HepG2 (cell line): Measurements from ENCODE around the gene CLEC16A. TPM values are rescaled to one million over a fixed set of nuclear protein-coding genes. Genes with fewer than 3 reads are reported as not detected.

Experiments
- EED ChIP-seq: sonication (generic); formaldehyde crosslinking; IDR thresholded peaks from 2 replicates; pipeline ENCODE4 v1.5.0; 2020; ENCODE audit warnings: mild to moderate bottlenecking, missing genetic modification reagents
- EZH2 ChIP-seq: conservative IDR thresholded peaks from 2 replicates; pipeline ENCODE4 v1.6.1; 2012; ENCODE audit warnings: mild to moderate bottlenecking, low read depth, low read length, moderate library complexity
- GABPA ChIP-seq, 2 experiments: IDR thresholded peaks; 2 replicates each; pipeline ENCODE4 v1.6.1; 2011 to 2016; ENCODE audit warnings: low read depth in 2 of 2, low read length in 1 of 2, missing biosample characterization in 1 of 2, missing genetic modification characterization in 1 of 2
- GABPB1 ChIP-seq: IDR thresholded peaks from 2 replicates; pipeline ENCODE4 v1.6.1; 2016; ENCODE audit warnings: mild to moderate bottlenecking, missing genetic modification reagents, moderate library complexity, missing compliant biosample characterization
- KIAA2018 ChIP-seq: sonication (generic); formaldehyde crosslinking; IDR thresholded peaks from 2 replicates; pipeline ENCODE4 v1.5.0; 2020; ENCODE audit warnings: mild to moderate bottlenecking, missing genetic modification reagents, borderline replicate concordance
- PREB ChIP-seq: sonication (generic); formaldehyde crosslinking; IDR thresholded peaks from 2 replicates; pipeline ENCODE4 v1.4.0; 2020; ENCODE audit warnings: missing genetic modification reagents
- SAP130 ChIP-seq: IDR thresholded peaks from 2 replicates; pipeline ENCODE4 v1.6.1; 2016; ENCODE audit warnings: low read depth
- ZBTB46 ChIP-seq: sonication (generic); formaldehyde crosslinking; IDR thresholded peaks from 2 replicates; pipeline ENCODE4 v1.4.0; 2020; ENCODE audit warnings: mild to moderate bottlenecking, missing genetic modification reagents, borderline replicate concordance
- ZMAT5 ChIP-seq: sonication (generic); formaldehyde crosslinking; IDR thresholded peaks from 2 replicates; pipeline ENCODE4 v1.5.0; 2020; ENCODE audit warnings: mild to moderate bottlenecking, low read depth, missing genetic modification reagents, borderline replicate concordance
- ZNF18 ChIP-seq: sonication (generic); formaldehyde crosslinking; IDR thresholded peaks from 2 replicates; pipeline ENCODE4 v1.8.0; 2022; ENCODE audit warnings: mild to moderate bottlenecking, missing genetic modification reagents; ENCODE audit not compliant: insufficient replicate concordance
- ZNF446 ChIP-seq: sonication (generic); formaldehyde crosslinking; IDR thresholded peaks from 2 replicates; pipeline ENCODE4 v1.5.0; 2020; ENCODE audit warnings: mild to moderate bottlenecking, missing genetic modification reagents
- ZNF788 ChIP-seq: sonication (generic); formaldehyde crosslinking; IDR thresholded peaks from 2 replicates; pipeline ENCODE4 v1.5.0; 2020; ENCODE audit warnings: mild to moderate bottlenecking, missing genetic modification reagents, borderline replicate concordance
- polyA plus RNA-seq, 8 experiments: library from polyadenylated mRNA; depleted of rRNA in 3 of 8; stranded (reverse) in 7 of 8; unstranded in 1 of 8; fragments of >200 nt; fragmentation: Illumina TruSeq in 4 of 8; extraction: Trizol in 4 of 8; gene quantifications; 2 replicates each; pipeline versions ENCODE4 v1.2.1 to v1.2.3, GENCODE V29; 2011 to 2016; ENCODE audit warnings: low read depth in 4 of 8, missing spikeins in 1 of 8, mixed read lengths in 1 of 8; ENCODE audit not compliant: insufficient read depth in 1 of 8
- total RNA-seq, 5 experiments: library from RNA; depleted of rRNA; stranded (reverse); fragments of >200 nt; fragmentation: Illumina TruSeq; extraction: Trizol; gene quantifications; 2 replicates each; pipeline ENCODE4 v1.2.3, GENCODE V29; 2016; ENCODE audit warnings: low read depth in 1 of 5

Gene CLEC16A
- total and polyA plus RNA-seq, 2 of the 13 experiments (the other 11 are each of a cell fraction or from before 2014, with no cell fraction given) = 8.5 to 10.3 TPM

- peak; percentile 89; the same call in 1 of the 2 replicates for TF ChIP-seq PREB (CRISPR knock-in tag)
- no peak for TF ChIP-seq EZH2
- TF ChIP-seq ZNF446 (CRISPR knock-in tag) = peak; percentile 94; the same call in 1 of the 2 replicates
- peak; percentile 73 for TF ChIP-seq SAP130 (CRISPR knock-in tag)
- TF ChIP-seq KIAA2018 = peak; percentile 47; the same call in 1 of the 2 replicates
- no peak for TF ChIP-seq GABPA (IDR thresholded peaks at IDR 0.05; ENCODE audit: low read depth, low read length)
- TF ChIP-seq GABPA (CRISPR knock-in tag; IDR thresholded peaks at IDR 0.05; ENCODE audit: low read depth) = peak; percentile 49
- TF ChIP-seq ZNF788 (CRISPR knock-in tag) = peak; percentile 79
- peak; percentile 45 for TF ChIP-seq GABPB1 (CRISPR knock-in tag)
- TF ChIP-seq ZBTB46 = no peak
- TF ChIP-seq ZNF18 (CRISPR knock-in tag) = peak; percentile 84
- TF ChIP-seq ZMAT5 (CRISPR knock-in tag) = no peak
- TF ChIP-seq EED = peak; percentile 97; the same call in 1 of the 2 replicates
Observed at GRCh38 chr16:10895053-10895946, 49.1 kb upstream of the CLEC16A start (continued).
